K562 (cell line): ENCODE data around the gene GNPTAB. TPM values are rescaled to one million over a fixed set of nuclear protein-coding genes. Genes with fewer than 3 reads are reported as not detected.

Experiments used
- CTCFL ChIP-seq: IDR thresholded peaks from 2 replicates; pipeline ENCODE4 v1.6.1; 2011; ENCODE audit warnings: borderline replicate concordance, low read depth, mild to moderate bottlenecking, moderate library complexity, low read length; ENCODE audit not compliant: insufficient read depth, poor library complexity, severe bottlenecking
- polyA plus RNA-seq, 8 experiments: library from polyadenylated mRNA; depleted of rRNA in 4 of 8; stranded (reverse) in 5 of 8; unstranded in 3 of 8; fragments of >200 nt; fragmentation: Nextera tagmentation in 2 of 8; fragmentation: Illumina TruSeq in 1 of 8; extraction: Ambion mirVana in 2 of 8; extraction: Trizol in 1 of 8; gene quantifications; 2 replicates each; pipeline versions ENCODE4 v1.2.1 to v1.2.3, GENCODE V29; 2011 to 2014; ENCODE audit warnings: inconsistent platforms in 1 of 8, missing spikeins in 1 of 8
- total RNA-seq, 7 experiments: library from RNA; depleted of rRNA in 6 of 7; stranded (reverse); fragments of >200 nt in 6 of 7; fragmentation: Illumina TruSeq in 2 of 7; extraction: Trizol in 2 of 7; gene quantifications; 2 replicates each; pipeline versions ENCODE4 v1.2.1 to v1.2.3, GENCODE V29; 2011 to 2021; ENCODE audit warnings: low replicate concordance in 1 of 7
- TF ChIP-seq, protein P1 (sequence below), 2 experiments: fragments of 450-650 bp in 1 of 2; sonication (generic) in 1 of 2; formaldehyde crosslinking in 1 of 2; IDR thresholded peaks; 2 replicates each; pipeline versions ENCODE4 v1.7.1 to v1.9.0; 2016 to 2022; ENCODE audit warnings: inconsistent platforms in 1 of 2, mild to moderate bottlenecking in 1 of 2, missing genetic modification reagents in 1 of 2

The GNPTAB gene
- total and polyA plus RNA-seq, 9 of the 15 experiments (the other 6 are each of a cell fraction or from before 2014, with no cell fraction given): 5.9 to 23.2 (median 19.3) TPM

DNA sequence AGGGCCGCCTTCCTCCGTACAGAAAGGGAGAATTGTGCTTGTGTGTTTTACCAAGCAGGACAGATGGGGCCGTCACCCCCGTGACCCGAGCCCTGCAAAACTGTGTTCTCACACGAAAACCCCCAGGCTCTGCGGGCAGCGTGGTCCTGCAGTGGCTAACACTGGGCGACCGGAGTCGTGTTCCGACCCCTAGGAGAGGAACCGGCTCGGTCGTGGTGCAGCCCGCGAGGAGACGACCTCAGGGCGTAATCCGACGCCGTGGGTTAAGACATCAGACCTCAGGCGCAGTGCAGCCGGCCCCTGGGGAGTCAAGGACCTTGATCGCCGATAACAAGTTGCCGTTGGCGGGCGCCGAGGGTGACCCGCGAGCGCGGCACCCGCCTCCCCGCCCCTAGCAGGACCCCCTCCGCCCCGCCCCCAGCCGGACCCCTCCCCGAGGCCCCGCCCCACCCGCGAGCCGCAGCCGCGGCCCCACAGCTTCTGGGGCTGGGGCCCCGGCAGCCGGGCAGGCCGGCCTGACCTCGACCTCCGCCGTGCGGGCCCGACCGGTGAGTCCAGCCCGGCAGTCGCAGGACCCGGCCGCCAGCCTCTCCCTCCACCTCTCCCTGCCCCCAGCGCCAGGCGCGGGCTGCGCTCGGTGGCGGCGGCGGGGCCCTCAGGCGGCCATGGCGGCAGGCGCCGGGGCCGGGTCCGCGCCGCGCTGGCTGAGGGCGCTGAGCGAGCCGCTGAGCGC is 133.4 kb downstream of the GNPTAB start, which contains the start of gene CHPT1 (continued):
- TF ChIP-seq, protein P1, sequence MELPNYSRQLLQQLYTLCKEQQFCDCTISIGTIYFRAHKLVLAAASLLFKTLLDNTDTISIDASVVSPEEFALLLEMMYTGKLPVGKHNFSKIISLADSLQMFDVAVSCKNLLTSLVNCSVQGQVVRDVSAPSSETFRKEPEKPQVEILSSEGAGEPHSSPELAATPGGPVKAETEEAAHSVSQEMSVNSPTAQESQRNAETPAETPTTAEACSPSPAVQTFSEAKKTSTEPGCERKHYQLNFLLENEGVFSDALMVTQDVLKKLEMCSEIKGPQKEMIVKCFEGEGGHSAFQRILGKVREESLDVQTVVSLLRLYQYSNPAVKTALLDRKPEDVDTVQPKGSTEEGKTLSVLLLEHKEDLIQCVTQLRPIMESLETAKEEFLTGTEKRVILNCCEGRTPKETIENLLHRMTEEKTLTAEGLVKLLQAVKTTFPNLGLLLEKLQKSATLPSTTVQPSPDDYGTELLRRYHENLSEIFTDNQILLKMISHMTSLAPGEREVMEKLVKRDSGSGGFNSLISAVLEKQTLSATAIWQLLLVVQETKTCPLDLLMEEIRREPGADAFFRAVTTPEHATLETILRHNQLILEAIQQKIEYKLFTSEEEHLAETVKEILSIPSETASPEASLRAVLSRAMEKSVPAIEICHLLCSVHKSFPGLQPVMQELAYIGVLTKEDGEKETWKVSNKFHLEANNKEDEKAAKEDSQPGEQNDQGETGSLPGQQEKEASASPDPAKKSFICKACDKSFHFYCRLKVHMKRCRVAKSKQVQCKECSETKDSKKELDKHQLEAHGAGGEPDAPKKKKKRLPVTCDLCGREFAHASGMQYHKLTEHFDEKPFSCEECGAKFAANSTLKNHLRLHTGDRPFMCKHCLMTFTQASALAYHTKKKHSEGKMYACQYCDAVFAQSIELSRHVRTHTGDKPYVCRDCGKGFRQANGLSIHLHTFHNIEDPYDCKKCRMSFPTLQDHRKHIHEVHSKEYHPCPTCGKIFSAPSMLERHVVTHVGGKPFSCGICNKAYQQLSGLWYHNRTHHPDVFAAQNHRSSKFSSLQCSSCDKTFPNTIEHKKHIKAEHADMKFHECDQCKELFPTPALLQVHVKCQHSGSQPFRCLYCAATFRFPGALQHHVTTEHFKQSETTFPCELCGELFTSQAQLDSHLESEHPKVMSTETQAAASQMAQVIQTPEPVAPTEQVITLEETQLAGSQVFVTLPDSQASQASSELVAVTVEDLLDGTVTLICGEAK (IDR thresholded peaks at IDR 0.05): no peak
- TF ChIP-seq, protein P1 (CRISPR knock-in tag; IDR thresholded peaks at IDR 0.05): no peak
- no peak for TF ChIP-seq CTCFL
